Measurements from ENCODE around the gene CXXC5. TPM values are rescaled to one million over a fixed set of nuclear protein-coding genes. Genes with fewer than 3 reads are reported as not detected.

Gene CXXC5
- total RNA-seq, 2 experiments from 2014 or later, result 26.7 to 113 TPM

DNA sequence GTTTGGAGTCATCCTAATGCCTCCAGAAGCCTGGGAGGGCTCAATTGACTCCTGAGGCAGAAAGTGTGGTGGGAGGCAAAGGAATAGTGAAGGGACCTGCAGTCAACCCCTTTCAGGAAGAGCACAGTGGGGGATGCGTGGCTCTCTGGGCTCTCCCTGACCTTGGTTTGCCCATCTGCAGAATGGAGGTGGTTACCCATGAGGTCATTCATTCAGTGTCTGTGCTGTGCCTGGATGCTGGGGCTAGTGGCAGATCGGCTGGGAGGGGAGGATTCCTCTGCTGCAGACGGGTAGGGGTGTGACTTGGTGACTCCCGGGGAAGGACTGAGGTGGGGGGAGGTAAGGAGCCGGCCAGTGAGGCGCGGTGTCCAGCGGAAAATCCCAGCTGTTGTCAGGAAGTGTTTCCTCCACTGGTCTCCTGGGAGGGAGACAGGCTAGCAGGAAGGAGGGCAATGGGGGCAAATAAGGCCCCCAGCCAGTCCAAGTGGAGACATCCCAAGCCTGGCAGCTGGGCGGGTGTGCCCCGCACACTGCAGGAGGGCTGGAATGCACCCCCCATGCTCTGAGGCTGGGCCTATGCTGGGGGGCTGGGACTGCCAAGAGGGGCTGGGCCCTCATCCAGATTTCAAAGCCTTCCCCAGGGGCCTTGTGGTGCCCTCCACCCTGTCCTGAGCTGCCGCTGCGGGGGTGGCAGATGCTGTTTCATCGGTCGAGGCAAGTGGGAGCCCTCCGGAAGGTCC is 10.9 kb downstream of the CXXC5 start:
- Histone ChIP-seq H3K4me2 (ENCODE audit: low read length) (peak overlapping the region; percentile 77), H3K79me2 (ENCODE audit: insufficient read depth, low read depth, low read length) (peaks cover 95% of the 10 kb centered on the region), H3K4me3 (ENCODE audit: low read depth, low read length, poor library complexity, severe bottlenecking) (peak overlapping the region; percentile 45), H3K9me2 (ENCODE audit: insufficient read depth, low read length) (no peaks in the 10 kb centered on the region), H2AFZ (ENCODE audit: low read length) (no peak overlapping the region), H3K36me3 (ENCODE audit: insufficient read depth, low read length) (peaks cover 7% of the 10 kb centered on the region; the same call in 1 of the 2 replicates), H3K4me1 (ENCODE audit: insufficient read depth, low read length, poor library complexity, severe bottlenecking) (peaks cover 97% of the 10 kb centered on the region), H3K9me3 (ENCODE audit: low read length) (no peaks in the 10 kb centered on the region), H4K20me1 (ENCODE audit: insufficient read depth, low read length) (peaks cover 12% of the 10 kb centered on the region; the same call in 1 of the 2 replicates), H3K27ac (ENCODE audit: low read depth, low read length, poor library complexity, severe bottlenecking) (peak overlapping the region; percentile 36)
- ChIA-PET POLR2A (no interaction called here), CTCF (ENCODE audit: unreplicated experiment) (interaction anchor here (0.6 kb wide), 1 partner anchor 11 kb away, joined by 3 read pairs; no protein-coding TSS in a partner anchor)
- TF ChIP-seq, protein P1, sequence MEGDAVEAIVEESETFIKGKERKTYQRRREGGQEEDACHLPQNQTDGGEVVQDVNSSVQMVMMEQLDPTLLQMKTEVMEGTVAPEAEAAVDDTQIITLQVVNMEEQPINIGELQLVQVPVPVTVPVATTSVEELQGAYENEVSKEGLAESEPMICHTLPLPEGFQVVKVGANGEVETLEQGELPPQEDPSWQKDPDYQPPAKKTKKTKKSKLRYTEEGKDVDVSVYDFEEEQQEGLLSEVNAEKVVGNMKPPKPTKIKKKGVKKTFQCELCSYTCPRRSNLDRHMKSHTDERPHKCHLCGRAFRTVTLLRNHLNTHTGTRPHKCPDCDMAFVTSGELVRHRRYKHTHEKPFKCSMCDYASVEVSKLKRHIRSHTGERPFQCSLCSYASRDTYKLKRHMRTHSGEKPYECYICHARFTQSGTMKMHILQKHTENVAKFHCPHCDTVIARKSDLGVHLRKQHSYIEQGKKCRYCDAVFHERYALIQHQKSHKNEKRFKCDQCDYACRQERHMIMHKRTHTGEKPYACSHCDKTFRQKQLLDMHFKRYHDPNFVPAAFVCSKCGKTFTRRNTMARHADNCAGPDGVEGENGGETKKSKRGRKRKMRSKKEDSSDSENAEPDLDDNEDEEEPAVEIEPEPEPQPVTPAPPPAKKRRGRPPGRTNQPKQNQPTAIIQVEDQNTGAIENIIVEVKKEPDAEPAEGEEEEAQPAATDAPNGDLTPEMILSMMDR (conservative IDR thresholded peaks at IDR 0.05; ENCODE audit: low read length), result no peak
- TF ChIP-seq EZH2phosphoT487 (IDR thresholded peaks at IDR 0.05; ENCODE audit: borderline replicate concordance, low read depth, low read length), result no peak
- DNase-seq (ENCODE audit: low spot score), result no peak
- intact Hi-C loops (cut with micrococcal nuclease; ENCODE audit: unreplicated experiment), result no loop called here
- no TSS peak for BruUV-seq (replicated peaks)

DNA sequence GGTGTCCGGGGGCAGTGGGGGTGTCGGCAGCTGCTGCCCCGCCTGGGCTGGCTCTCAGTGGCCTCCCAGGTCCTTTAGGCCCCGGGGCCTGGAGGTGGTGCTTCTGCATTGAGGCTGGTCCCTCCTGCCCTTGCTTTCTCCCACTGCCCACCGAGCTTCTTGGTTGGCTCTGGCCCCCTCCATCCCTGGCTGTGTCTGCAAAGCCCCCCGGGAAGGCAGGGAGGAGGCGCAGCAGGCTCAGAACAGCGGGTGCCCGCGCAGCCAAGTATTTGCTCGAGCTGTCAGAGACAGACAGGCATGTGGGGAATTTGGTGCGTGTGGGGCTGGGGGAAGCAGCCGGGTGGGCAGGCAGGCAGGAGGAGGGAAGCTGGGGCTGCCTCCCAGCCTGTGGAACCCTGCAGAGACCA is 11.5 kb downstream of the CXXC5 start:
- Histone ChIP-seq H3K79me2 (ENCODE audit: insufficient read depth, low read depth, low read length) (peaks cover 95% of the 10 kb centered on the region), H3K9me3 (ENCODE audit: low read length) (no peaks in the 10 kb centered on the region), H3K36me3 (ENCODE audit: insufficient read depth, low read length) (peaks cover 9% of the 10 kb centered on the region; the same call in 1 of the 2 replicates), H3K9me2 (ENCODE audit: insufficient read depth, low read length) (no peaks in the 10 kb centered on the region), H3K4me3 (ENCODE audit: low read depth, low read length, poor library complexity, severe bottlenecking) (peak overlapping the region; percentile 45), H2AFZ (ENCODE audit: low read length) (no peak overlapping the region), H3K4me1 (ENCODE audit: insufficient read depth, low read length, poor library complexity, severe bottlenecking) (peaks cover 97% of the 10 kb centered on the region), H4K20me1 (ENCODE audit: insufficient read depth, low read length) (peaks cover 12% of the 10 kb centered on the region; the same call in 1 of the 2 replicates), H3K4me2 (ENCODE audit: low read length) (peak overlapping the region; percentile 77), H3K27ac (ENCODE audit: low read depth, low read length, poor library complexity, severe bottlenecking) (peak overlapping the region; percentile 36)
- no peak for DNase-seq (ENCODE audit: low spot score)
- intact Hi-C loops (cut with micrococcal nuclease; ENCODE audit: unreplicated experiment), result no loop called here
- POLR2A ChIA-PET, result interaction anchor here (0.9 to 1.7 kb wide), 3 partner anchors 8 to 11 kb away, joined by 3 to 10 read pairs (median 8); partner anchors contain the start of gene CXXC5
- CTCF ChIA-PET (ENCODE audit: unreplicated experiment), result interaction anchor here (0.6 kb wide), 1 partner anchor 10 kb away, joined by 3 read pairs; no protein-coding TSS in a partner anchor
- no TSS peak for BruUV-seq (replicated peaks)
- no peak for TF ChIP-seq EZH2phosphoT487 (IDR thresholded peaks at IDR 0.05; ENCODE audit: borderline replicate concordance, low read depth, low read length)
- TF ChIP-seq, protein P1 (conservative IDR thresholded peaks at IDR 0.05; ENCODE audit: low read length), result no peak
